Jurkat, Clone E6-1 (cell line): Measurements from ENCODE around the gene FGFR2.

Source experiments
- DNase-seq: peaks from one replicate; pipeline ENCODE4 v3.0.0-alpha.2; 2011; ENCODE audit warnings: low read depth, low spot score
- H3K4me3 ChIP-seq: 2 replicates; pipeline ENCODE4 v1.5.1; 2011; ENCODE audit warnings: mild to moderate bottlenecking, low read length, control low read depth, moderate library complexity

FGFR2 gene

GRCh38 chr10:121594076-121594475 is 4.2 kb downstream of the FGFR2 start:
- no peak for DNase-seq
- H3K4me3 ChIP-seq = no peak overlapping the region

- no peak for DNase-seq
- H3K4me3 ChIP-seq = no peak overlapping the region
Observed at GRCh38 chr10:121593281-121594075, 4.8 kb downstream of the FGFR2 start.

- no peak overlapping the region for H3K4me3 ChIP-seq
- no peak for DNase-seq
Observed at GRCh38 chr10:121592155-121592890, 5.9 kb downstream of the FGFR2 start.

- no peak overlapping the region for H3K4me3 ChIP-seq
- no peak for DNase-seq
Observed at GRCh38 chr10:121591186-121591585, 7.1 kb downstream of the FGFR2 start.

GRCh38 chr10:121590772-121591171 is 7.5 kb downstream of the FGFR2 start:
- no peak overlapping the region for H3K4me3 ChIP-seq
- no peak for DNase-seq

- no peak overlapping the region for H3K4me3 ChIP-seq
- DNase-seq = no peak
Observed at GRCh38 chr10:121589553-121589952, 8.7 kb downstream of the FGFR2 start.

- H3K4me3 ChIP-seq = no peak overlapping the region
- no peak for DNase-seq
Observed at GRCh38 chr10:121583857-121584256, 14.4 kb downstream of the FGFR2 start.

- no peak overlapping the region for H3K4me3 ChIP-seq
- DNase-seq = no peak
Observed at GRCh38 chr10:121583258-121583657, 15.0 kb downstream of the FGFR2 start.

GRCh38 chr10:121580276-121581116 is 17.7 kb downstream of the FGFR2 start:
- no peak for DNase-seq
- no peak overlapping the region for H3K4me3 ChIP-seq

- no peak for DNase-seq
Observed at GRCh38 chr10:121579656-121580055, 18.6 kb downstream of the FGFR2 start.

GRCh38 chr10:121578965-121579364 is 19.3 kb downstream of the FGFR2 start:
- no peak for DNase-seq
- H3K4me3 ChIP-seq = no peak overlapping the region

More at GRCh38 chr10:121579656-121580055, 18.6 kb downstream of the FGFR2 start:
- no peak overlapping the region for H3K4me3 ChIP-seq

GRCh38 chr10:121578298-121578697 is 19.9 kb downstream of the FGFR2 start:
- H3K4me3 ChIP-seq = no peak overlapping the region
- DNase-seq = no peak

- no peak for DNase-seq
- H3K4me3 ChIP-seq = no peak overlapping the region
Observed at GRCh38 chr10:121577568-121577967, 20.7 kb downstream of the FGFR2 start.

GRCh38 chr10:121576139-121576538 is 22.1 kb downstream of the FGFR2 start:
- H3K4me3 ChIP-seq = no peak overlapping the region
- no peak for DNase-seq

GRCh38 chr10:121574519-121575166 is 23.6 kb downstream of the FGFR2 start:
- H3K4me3 ChIP-seq = no peak overlapping the region
- no peak for DNase-seq

- no peak for DNase-seq
- no peak overlapping the region for H3K4me3 ChIP-seq
Observed at GRCh38 chr10:121573538-121573941, 24.7 kb downstream of the FGFR2 start.

- no peak for DNase-seq
- H3K4me3 ChIP-seq = no peak overlapping the region
Observed at GRCh38 chr10:121572859-121573537, 25.2 kb downstream of the FGFR2 start.

- no peak for DNase-seq
- H3K4me3 ChIP-seq = no peak overlapping the region
Observed at GRCh38 chr10:121570315-121570714, 27.9 kb downstream of the FGFR2 start.

GRCh38 chr10:121568275-121568674 is 30.0 kb downstream of the FGFR2 start:
- no peak overlapping the region for H3K4me3 ChIP-seq
- no peak for DNase-seq
